Measurements from ENCODE around the gene RNF133. TPM values are rescaled to one million over a fixed set of nuclear protein-coding genes. Genes with fewer than 3 reads are reported as not detected.

Gene RNF133
- total RNA-seq, 3 donors from 2014 or later = 0.41 to 1.1 (median 0.46) TPM

GRCh38 chr7:122674502-122674901, 24.4 kb downstream of the RNF133 start:
- no peak for DNase-seq
- Histone ChIP-seq H3K36me3 (ENCODE audit: low read depth) (no peaks in the 10 kb centered on the region), H3K4me1 (ENCODE audit: low read depth) (no peaks in the 10 kb centered on the region), H3K9me3 (no peaks in the 10 kb centered on the region), H3K4me3 (no peak overlapping the region)
- no peak for ATAC-seq
- TF ChIP-seq CTCF (IDR thresholded peaks at IDR 0.05) = no peak
- intact Hi-C loops (cut with DNase I, micrococcal nuclease) = no loop called here

- TF ChIP-seq CTCF (IDR thresholded peaks at IDR 0.05) = no peak
- no peaks in the 10 kb centered on the region for H3K36me3 ChIP-seq (ENCODE audit: low read depth)
- no peaks in the 10 kb centered on the region for H3K9me3 ChIP-seq
- no peaks in the 10 kb centered on the region for H3K4me1 ChIP-seq (ENCODE audit: low read depth)
- ATAC-seq (no peak), DNase-seq (no peak)
- H3K4me3 ChIP-seq = no peak overlapping the region
- intact Hi-C loops (cut with DNase I, micrococcal nuclease) = no loop called here
These were observed 25.0 kb downstream of the RNF133 start for GRCh38 chr7:122673951-122674350.

- ATAC-seq (no peak), DNase-seq (no peak)
- intact Hi-C loops (cut with DNase I, micrococcal nuclease) = no loop called here
- TF ChIP-seq CTCF (IDR thresholded peaks at IDR 0.05) = no peak
- H3K4me1 ChIP-seq (ENCODE audit: low read depth) = no peaks in the 10 kb centered on the region
- no peak overlapping the region for H3K4me3 ChIP-seq
- H3K36me3 ChIP-seq (ENCODE audit: low read depth) = no peaks in the 10 kb centered on the region
- H3K9me3 ChIP-seq = no peaks in the 10 kb centered on the region
These were observed 26.4 kb downstream of the RNF133 start for GRCh38 chr7:122672536-122672935.

GRCh38 chr7:122663733-122664132, 35.2 kb downstream of the RNF133 start:
- ATAC-seq (no peak), DNase-seq (no peak)
- H3K4me3 ChIP-seq = no peak overlapping the region
- intact Hi-C loops (cut with DNase I, micrococcal nuclease) = no loop called here
- no peaks in the 10 kb centered on the region for H3K9me3 ChIP-seq
- no peaks in the 10 kb centered on the region for H3K36me3 ChIP-seq (ENCODE audit: low read depth)
- H3K4me1 ChIP-seq (ENCODE audit: low read depth) = no peaks in the 10 kb centered on the region
- no peak for TF ChIP-seq CTCF (IDR thresholded peaks at IDR 0.05)

GRCh38 chr7:122658856-122659255, 40.1 kb downstream of the RNF133 start:
- Histone ChIP-seq H3K36me3 (ENCODE audit: low read depth) (no peaks in the 10 kb centered on the region), H3K4me3 (no peak overlapping the region), H3K9me3 (peaks cover 2% of the 10 kb centered on the region), H3K4me1 (ENCODE audit: low read depth) (no peaks in the 10 kb centered on the region)
- DNase-seq = no peak
- TF ChIP-seq CTCF (IDR thresholded peaks at IDR 0.05) = no peak
- intact Hi-C loops (cut with DNase I, micrococcal nuclease) = no loop called here
- ATAC-seq = no peak

GRCh38 chr7:122653685-122654084, 45.2 kb downstream of the RNF133 start:
- TF ChIP-seq CTCF (IDR thresholded peaks at IDR 0.05) = no peak
- ATAC-seq (no peak), DNase-seq (no peak)
- Histone ChIP-seq H3K4me3 (no peak overlapping the region), H3K36me3 (ENCODE audit: low read depth) (no peaks in the 10 kb centered on the region), H3K4me1 (ENCODE audit: low read depth) (no peaks in the 10 kb centered on the region), H3K9me3 (peaks cover 2% of the 10 kb centered on the region)
- intact Hi-C loops (cut with DNase I, micrococcal nuclease) = no loop called here

Measured in mucosa of descending colon (tissue), 3 donors.